SK-N-SH treated with all-trans-retinoic acid at 6 μM for 48 hours (cell line): ENCODE data around the gene PHACTR3.

Experiments
- CREB5 ChIP-seq: fragments of 250-450 bp; sonication (Bioruptor Pico); IDR thresholded peaks from 2 replicates; pipeline ENCODE4 v1.5.1; 2020; ENCODE audit warnings: low read depth, mild to moderate bottlenecking, moderate library complexity
- CSRNP3 ChIP-seq: fragments of 250-450 bp; sonication (Bioruptor Pico); IDR thresholded peaks from 2 replicates; pipeline ENCODE4 v1.5.1; 2021; ENCODE audit warnings: mild to moderate bottlenecking, moderate library complexity
- GLIS3 ChIP-seq: fragments of 250-450 bp; sonication (Bioruptor Pico); IDR thresholded peaks from 2 replicates; pipeline ENCODE4 v1.5.0; 2020; ENCODE audit warnings: mild to moderate bottlenecking, moderate library complexity
- ISL1 ChIP-seq: fragments of 250-450 bp; sonication (Bioruptor Pico); IDR thresholded peaks from 2 replicates; pipeline ENCODE4 v2.1.2; 2022; ENCODE audit warnings: mild to moderate bottlenecking, moderate library complexity
- PATZ1 ChIP-seq: fragments of 250-450 bp; sonication (Bioruptor Pico); IDR thresholded peaks from 2 replicates; pipeline ENCODE4 v1.8.0; 2020; ENCODE audit warnings: mild to moderate bottlenecking, moderate library complexity, borderline replicate concordance
- TOX ChIP-seq: fragments of 250-450 bp; sonication (Bioruptor Pico); IDR thresholded peaks from 2 replicates; pipeline ENCODE4 v1.8.0; 2021; ENCODE audit warnings: mild to moderate bottlenecking, moderate library complexity, borderline replicate concordance
- ZFP3 ChIP-seq: fragments of 250-450 bp; sonication (Bioruptor Pico); IDR thresholded peaks from 2 replicates; pipeline ENCODE4 v1.5.0; 2020; ENCODE audit warnings: mild to moderate bottlenecking, moderate library complexity

GRCh38 chr20:59692139-59692538, 87.8 kb downstream of the PHACTR3 start:
- no peak for TF ChIP-seq ZFP3 (CRISPR knock-in tag)
- no peak for TF ChIP-seq PATZ1 (CRISPR knock-in tag)
- TF ChIP-seq GLIS3 (CRISPR knock-in tag) = no peak
- TF ChIP-seq CSRNP3 (CRISPR knock-in tag) = no peak
- no peak for TF ChIP-seq CREB5 (CRISPR knock-in tag)
- TF ChIP-seq TOX = no peak
- no peak for TF ChIP-seq ISL1 (CRISPR knock-in tag)
